D721Med (cell line): Measurements from ENCODE around the gene MRPL33.

Experiments
- DNase-seq: peaks from one replicate; pipeline ENCODE4 v3.0.0; 2011; ENCODE audit warnings: low spot score; ENCODE audit not compliant: insufficient read length
- FAIRE-seq: peaks from 2 replicates; lab custom pipeline; 2011; peaks lifted over from hg19 to GRCh38; lab: Jason Lieb, UNC
- CTCF ChIP-seq: IDR thresholded peaks from 2 replicates; pipeline ENCODE4 v1.5.1; 2012; ENCODE audit warnings: mild to moderate bottlenecking, control low read depth; ENCODE audit not compliant: insufficient read depth; ENCODE audit errors: missing control alignments

MRPL33 gene

GRCh38 chr2:27771548-27772335, at the start of gene MRPL33:
MRPL33 (plus strand) TSS chr2:27771719; CDS start chr2:27771778, 59 bp downstream.
- TF ChIP-seq CTCF: no peak
- FAIRE-seq (no peak), DNase-seq (peak; percentile 89)

- no peak for FAIRE-seq
- no peak for TF ChIP-seq CTCF
- no peak for DNase-seq
Observed at GRCh38 chr2:27721884-27722485, 49.5 kb upstream of the MRPL33 start.

GRCh38 chr2:27723372-27724144, 48.0 kb upstream of the MRPL33 start:
- DNase-seq: peak; percentile 39
- FAIRE-seq: no peak
- TF ChIP-seq CTCF: peak; percentile 52

- TF ChIP-seq CTCF: no peak
- FAIRE-seq (no peak), DNase-seq (no peak)
Observed at GRCh38 chr2:27724191-27724590, 47.3 kb upstream of the MRPL33 start.

- TF ChIP-seq CTCF: no peak
- DNase-seq (no peak), FAIRE-seq (no peak)
Observed at GRCh38 chr2:27724905-27725701, 46.4 kb upstream of the MRPL33 start.

GRCh38 chr2:27727257-27727656, 44.3 kb upstream of the MRPL33 start:
- FAIRE-seq: no peak
- no peak for DNase-seq
- TF ChIP-seq CTCF: no peak
